ENCODE measurements around the gene TBXAS1. TPM values are rescaled to one million over a fixed set of nuclear protein-coding genes. Genes with fewer than 3 reads are reported as not detected.

TBXAS1 gene
- total RNA-seq, 5 donors from 2014 or later (not counting 1 experiment from before 2014, with no cell fraction given) = 5.2 to 14.2 (median 7.3) TPM

- peaks cover 0 to 3% of the 10 kb centered on the region in 2 donors for H3K27me3 Mint-ChIP-seq
Measured at GRCh38 chr7:139906879-139907278, 77.8 kb downstream of the TBXAS1 start.

DNA sequence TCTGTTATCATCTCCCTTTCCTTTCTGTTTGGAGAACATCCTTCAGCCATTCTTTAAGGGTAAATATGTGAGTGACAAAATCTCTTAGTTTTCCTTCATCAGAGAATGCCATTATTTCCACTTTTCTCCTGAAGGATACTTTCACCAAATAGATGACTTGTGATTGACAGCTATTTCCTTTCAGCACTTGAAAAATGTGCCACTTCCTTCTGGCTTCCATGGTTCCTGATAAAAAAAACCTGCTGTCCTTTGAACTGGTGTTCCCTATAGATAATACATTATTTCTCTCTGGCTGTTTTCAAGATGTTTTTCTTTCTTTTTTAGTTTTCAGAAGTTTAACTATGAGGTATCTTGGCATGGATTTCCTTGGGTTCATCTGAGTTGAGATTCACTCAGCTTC is 79.7 kb downstream of the TBXAS1 start:
- ATAC-seq (replicated peaks in 1 of 4) (no peak), DNase-seq (no peak)
- Mint-ChIP-seq H3K9me3 (peaks cover 0 to 14% (median 3%) of the 10 kb centered on the region in 3 donors), H3K27me3 (peaks cover 0 to 3% of the 10 kb centered on the region in 2 donors), H3K4me1 (peaks cover 9 to 13% (median 10%) of the 10 kb centered on the region in 3 donors), H3K4me3 (no peak overlapping the region), H3K27ac (no peak overlapping the region), H3K36me3 (peaks cover 7% of the 10 kb centered on the region)
- H3K9me3 ChIP-seq = no peaks in the 10 kb centered on the region
- H3K36me3 ChIP-seq (ENCODE audit: control insufficient read depth in 2 of 2, extremely low read depth in 1 of 2, insufficient read depth in 1 of 2, low read length in 1 of 2) = no peaks in the 10 kb centered on the region
- POLR2A ChIA-PET = no interaction called here
- CTCF ChIA-PET = no interaction called here
- peaks cover 0 to 6% of the 10 kb centered on the region in 2 experiments for H3K4me1 ChIP-seq (ENCODE audit: control insufficient read depth in 1 of 2, extremely low read depth in 1 of 2, insufficient read depth in 2 of 2, low read length in 2 of 2)
- no peaks in the 10 kb centered on the region for H3K27me3 ChIP-seq (replicated peaks in 1 of 2; ENCODE audit: control insufficient read depth in 2 of 2, extremely low read depth in 1 of 2, insufficient read depth in 2 of 2, low read length in 1 of 2)
- no peak overlapping the region for H3K27ac ChIP-seq (ENCODE audit: low read length)
- H3K4me3 ChIP-seq (ENCODE audit: control insufficient read depth in 1 of 2, extremely low read depth in 1 of 2, low read length in 1 of 2) = no peak overlapping the region

More at GRCh38 chr7:139906879-139907278, 77.8 kb downstream of the TBXAS1 start:
- Mint-ChIP-seq H3K4me3 (no peak overlapping the region), H3K36me3 (peaks cover 6% of the 10 kb centered on the region), H3K9me3 (peaks cover 14 to 30% (median 14%) of the 10 kb centered on the region in 3 donors), H3K27ac (no peak overlapping the region), H3K4me1 (peaks cover 9 to 13% (median 10%) of the 10 kb centered on the region in 3 donors)
- Histone ChIP-seq H3K4me1 (ENCODE audit: control insufficient read depth in 1 of 2, extremely low read depth in 1 of 2, insufficient read depth in 2 of 2, low read length in 2 of 2) (peaks cover 0 to 6% of the 10 kb centered on the region in 2 experiments), H3K36me3 (ENCODE audit: control insufficient read depth in 2 of 2, extremely low read depth in 1 of 2, insufficient read depth in 1 of 2, low read length in 1 of 2) (no peaks in the 10 kb centered on the region), H3K4me3 (ENCODE audit: control insufficient read depth in 1 of 2, extremely low read depth in 1 of 2, low read length in 1 of 2) (no peak overlapping the region), H3K9me3 (no peaks in the 10 kb centered on the region), H3K27me3 (replicated peaks in 1 of 2; ENCODE audit: control insufficient read depth in 2 of 2, extremely low read depth in 1 of 2, insufficient read depth in 2 of 2, low read length in 1 of 2) (no peaks in the 10 kb centered on the region), H3K27ac (ENCODE audit: low read length) (no peak overlapping the region)
- ChIA-PET CTCF (no interaction called here), POLR2A (no interaction called here)
- ATAC-seq (replicated peaks in 1 of 4) = no peak
- DNase-seq = no peak

DNA sequence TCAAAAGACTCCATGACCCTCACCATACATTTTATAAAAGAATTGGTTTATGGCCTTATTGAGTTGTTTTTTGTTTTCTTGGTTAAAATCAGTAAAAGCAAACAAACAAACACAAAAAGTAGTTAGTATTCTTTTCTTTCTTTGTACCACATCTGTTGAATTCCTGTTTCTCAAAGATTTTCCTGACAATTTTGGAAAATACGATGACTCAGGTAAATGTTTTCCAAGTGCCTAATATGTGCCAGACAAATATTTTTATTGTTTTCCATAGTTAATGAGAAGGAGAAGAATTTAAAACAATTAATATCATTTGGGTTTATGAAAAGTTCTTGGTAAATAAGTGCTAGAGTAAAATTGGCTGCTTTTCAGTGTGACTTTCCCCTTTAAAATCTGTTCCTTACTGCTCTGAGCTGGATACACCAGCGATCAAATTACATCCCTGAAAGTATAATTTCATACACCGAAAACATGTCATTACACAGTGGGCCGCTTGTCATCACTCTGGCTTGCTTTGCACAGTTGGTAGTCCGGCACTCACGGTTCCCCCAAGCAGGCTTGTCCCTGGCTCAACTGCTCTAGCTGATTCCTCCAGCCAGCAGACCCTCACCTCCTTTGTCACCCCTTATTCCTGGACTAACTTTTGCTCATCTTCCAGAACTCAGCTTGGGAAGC is 80.5 kb downstream of the TBXAS1 start:
- DNase-seq (no peak), ATAC-seq (replicated peaks in 1 of 4) (no peak)
- Histone ChIP-seq H3K36me3 (ENCODE audit: control insufficient read depth in 2 of 2, extremely low read depth in 1 of 2, insufficient read depth in 1 of 2, low read length in 1 of 2) (no peaks in the 10 kb centered on the region), H3K4me3 (ENCODE audit: control insufficient read depth in 1 of 2, extremely low read depth in 1 of 2, low read length in 1 of 2) (no peak overlapping the region), H3K9me3 (no peaks in the 10 kb centered on the region), H3K4me1 (ENCODE audit: control insufficient read depth in 1 of 2, extremely low read depth in 1 of 2, insufficient read depth in 2 of 2, low read length in 2 of 2) (peaks cover 0 to 6% of the 10 kb centered on the region in 2 experiments), H3K27ac (ENCODE audit: low read length) (no peak overlapping the region), H3K27me3 (replicated peaks in 1 of 2; ENCODE audit: control insufficient read depth in 2 of 2, extremely low read depth in 1 of 2, insufficient read depth in 2 of 2, low read length in 1 of 2) (no peaks in the 10 kb centered on the region)
- Mint-ChIP-seq H3K9me3 (peaks cover 0 to 6% (median 3%) of the 10 kb centered on the region in 3 donors), H3K36me3 (peaks cover 7% of the 10 kb centered on the region), H3K27me3 (peaks cover 0 to 4% of the 10 kb centered on the region in 2 donors), H3K27ac (no peak overlapping the region), H3K4me1 (peaks cover 9 to 13% (median 10%) of the 10 kb centered on the region in 3 donors), H3K4me3 (no peak overlapping the region)
- CTCF ChIA-PET = no interaction called here
- POLR2A ChIA-PET = no interaction called here
- 98% methylated on average over 4 of the region's 6 CpGs for WGBS (ENCODE audit: insufficient coverage)

DNA sequence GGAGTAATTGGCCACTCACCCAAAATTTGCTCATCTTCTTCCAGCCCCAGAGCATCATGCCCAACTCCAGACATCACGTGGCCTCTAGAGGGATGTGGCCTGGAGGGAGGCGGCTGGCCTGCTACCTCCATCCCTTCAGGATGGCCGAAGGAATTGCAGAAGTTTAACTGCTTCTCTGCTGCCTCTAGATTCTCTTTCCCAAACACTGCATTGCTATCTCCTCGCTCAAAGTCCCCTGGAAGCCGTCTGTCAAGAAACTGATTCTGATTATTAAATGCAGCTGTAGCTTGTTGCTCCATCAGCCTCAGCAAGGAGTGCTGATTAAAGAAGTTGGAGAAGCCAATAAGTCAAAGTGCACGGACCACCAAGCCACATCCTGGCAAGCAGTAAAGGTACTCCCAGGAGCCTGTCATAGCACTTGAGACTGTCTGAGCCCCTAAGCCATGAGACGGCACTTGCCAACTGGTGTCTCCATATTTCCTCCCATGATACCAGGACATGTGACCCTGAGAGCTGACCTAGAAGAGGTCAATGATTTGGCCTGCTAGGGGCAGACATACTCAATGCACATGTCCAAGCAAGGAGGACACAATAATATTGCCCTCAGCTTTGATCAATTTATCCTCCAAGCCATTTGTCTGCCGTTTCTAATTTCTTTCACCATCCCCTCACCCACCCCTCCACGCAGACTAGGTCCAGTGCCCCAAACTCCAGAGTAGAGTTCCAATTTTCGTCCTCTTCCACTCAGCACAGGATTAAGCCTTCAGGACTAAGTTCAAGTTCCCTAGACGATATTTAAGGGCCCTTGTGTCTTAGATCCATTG is 84.2 kb downstream of the TBXAS1 start:
- Mint-ChIP-seq H3K4me3 (no peak overlapping the region), H3K4me1 (peaks cover 8 to 23% (median 23%) of the 10 kb centered on the region in 3 donors), H3K27me3 (peaks cover 0 to 2% of the 10 kb centered on the region in 2 donors), H3K9me3 (no peaks in the 10 kb centered on the region), H3K36me3 (peaks cover 9% of the 10 kb centered on the region), H3K27ac (no peak overlapping the region)
- H3K27me3 ChIP-seq (replicated peaks in 1 of 2; ENCODE audit: control insufficient read depth in 2 of 2, extremely low read depth in 1 of 2, insufficient read depth in 2 of 2, low read length in 1 of 2) = peaks cover 0 to 4% of the 10 kb centered on the region in 2 experiments
- ATAC-seq (replicated peaks in 1 of 4) = no peak
- DNase-seq = no peak
- ChIA-PET POLR2A (no interaction called here), CTCF (no interaction called here)
- H3K4me3 ChIP-seq (ENCODE audit: control insufficient read depth in 1 of 2, extremely low read depth in 1 of 2, low read length in 1 of 2) = no peak overlapping the region
- no peaks in the 10 kb centered on the region for H3K36me3 ChIP-seq (ENCODE audit: control insufficient read depth in 2 of 2, extremely low read depth in 1 of 2, insufficient read depth in 1 of 2, low read length in 1 of 2)
- no peak overlapping the region for H3K27ac ChIP-seq (ENCODE audit: low read length)
- H3K9me3 ChIP-seq = no peaks in the 10 kb centered on the region
- 96% methylated on average over 6 of the region's 11 CpGs for WGBS (ENCODE audit: insufficient coverage)
- peaks cover 4 to 7% of the 10 kb centered on the region in 2 experiments for H3K4me1 ChIP-seq (ENCODE audit: control insufficient read depth in 1 of 2, extremely low read depth in 1 of 2, insufficient read depth in 2 of 2, low read length in 2 of 2)

DNA sequence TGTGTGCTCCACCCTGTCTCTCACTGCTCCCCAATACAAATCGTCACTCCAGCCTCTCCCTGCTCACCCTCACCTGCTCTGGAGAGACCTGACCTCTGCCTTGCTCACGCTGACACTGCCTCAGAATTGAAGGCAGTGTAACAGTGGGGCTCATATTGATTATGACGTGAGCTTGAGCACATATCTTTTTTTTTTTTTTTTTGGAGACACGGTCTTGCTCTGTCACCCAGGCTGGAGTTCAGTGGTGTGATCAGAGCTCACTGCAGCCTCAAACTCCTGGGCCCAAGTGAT is 84.7 kb downstream of the TBXAS1 start:
- H3K36me3 Mint-ChIP-seq = peaks cover 9% of the 10 kb centered on the region
- 90% methylated on average over 2 of the region's 4 CpGs for WGBS (ENCODE audit: insufficient coverage)
- H3K4me3 Mint-ChIP-seq = no peak overlapping the region
- H3K36me3 ChIP-seq (ENCODE audit: control insufficient read depth in 2 of 2, extremely low read depth in 1 of 2, insufficient read depth in 1 of 2, low read length in 1 of 2) = no peaks in the 10 kb centered on the region
- ATAC-seq (replicated peaks in 1 of 4) (no peak), DNase-seq (no peak)
- H3K4me1 ChIP-seq (ENCODE audit: control insufficient read depth in 1 of 2, extremely low read depth in 1 of 2, insufficient read depth in 2 of 2, low read length in 2 of 2) = peaks cover 2 to 7% of the 10 kb centered on the region in 2 experiments
- ChIA-PET POLR2A (no interaction called here), CTCF (interaction anchor here in 1 of 2 donors (0.6 kb wide), 1 partner anchor 506 kb away, joined by 4 read pairs; no protein-coding TSS in a partner anchor)
- peaks cover 0 to 2% of the 10 kb centered on the region in 2 donors for H3K27me3 Mint-ChIP-seq
- no peak overlapping the region for H3K27ac ChIP-seq (ENCODE audit: low read length)
- H3K27ac Mint-ChIP-seq = no peak overlapping the region
- peaks cover 0 to 4% of the 10 kb centered on the region in 2 experiments for H3K27me3 ChIP-seq (replicated peaks in 1 of 2; ENCODE audit: control insufficient read depth in 2 of 2, extremely low read depth in 1 of 2, insufficient read depth in 2 of 2, low read length in 1 of 2)
- no peaks in the 10 kb centered on the region for H3K9me3 Mint-ChIP-seq
- H3K9me3 ChIP-seq = no peaks in the 10 kb centered on the region
- H3K4me1 Mint-ChIP-seq = peaks cover 4 to 21% (median 20%) of the 10 kb centered on the region in 3 donors
- no peak overlapping the region for H3K4me3 ChIP-seq (ENCODE audit: control insufficient read depth in 1 of 2, extremely low read depth in 1 of 2, low read length in 1 of 2)

DNA sequence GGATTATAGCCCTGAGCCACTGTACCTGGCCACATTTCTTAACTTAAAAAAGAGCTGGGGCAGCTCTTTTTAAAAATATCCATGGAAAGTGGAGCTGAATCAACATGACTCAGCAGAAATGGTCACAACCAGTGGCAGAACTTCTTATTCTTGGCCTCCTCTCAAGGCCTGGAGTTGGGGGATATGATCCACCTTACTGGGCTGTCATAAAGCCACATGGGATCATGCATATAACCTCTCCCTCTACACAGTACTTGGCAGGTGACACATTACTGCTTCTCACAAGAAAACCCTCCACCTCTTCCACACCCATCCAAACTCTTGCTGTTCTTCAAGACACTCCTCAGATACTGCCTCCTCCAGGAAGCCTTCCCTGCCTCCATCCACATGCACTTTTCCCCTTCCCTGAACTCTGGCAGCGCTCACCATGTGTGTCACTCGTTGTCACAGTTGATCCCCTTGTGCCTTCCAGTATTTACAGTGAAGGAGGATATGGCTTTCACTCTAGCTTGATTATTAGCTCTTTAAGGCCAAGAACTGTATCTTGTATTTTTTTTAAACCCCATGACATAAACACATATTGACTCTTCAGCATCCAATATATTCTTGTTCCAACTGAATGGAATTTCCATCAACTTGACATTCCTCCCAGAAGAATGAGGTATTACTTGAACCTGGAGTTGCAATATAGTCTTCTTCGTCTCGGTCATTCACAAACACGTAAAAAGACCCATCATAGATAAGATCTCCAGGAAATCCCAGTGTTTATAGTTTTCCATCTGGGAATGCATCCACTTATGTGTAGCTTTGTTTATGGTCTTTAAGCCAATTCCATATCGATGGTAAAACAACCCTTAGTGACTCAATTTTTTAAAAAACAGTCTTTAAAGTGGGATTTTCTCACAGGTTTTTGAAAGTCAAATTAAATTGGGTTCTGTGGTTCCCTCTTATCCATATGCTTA is 85.5 kb downstream of the TBXAS1 start:
- Mint-ChIP-seq H3K9me3 (no peaks in the 10 kb centered on the region), H3K27ac (no peak overlapping the region), H3K4me1 (peaks cover 0 to 17% (median 17%) of the 10 kb centered on the region in 3 donors), H3K36me3 (peaks cover 9% of the 10 kb centered on the region), H3K27me3 (peaks cover 0 to 2% of the 10 kb centered on the region in 2 donors), H3K4me3 (no peak overlapping the region)
- Histone ChIP-seq H3K27me3 (replicated peaks in 1 of 2; ENCODE audit: control insufficient read depth in 2 of 2, extremely low read depth in 1 of 2, insufficient read depth in 2 of 2, low read length in 1 of 2) (peaks cover 0 to 4% of the 10 kb centered on the region in 2 experiments), H3K27ac (ENCODE audit: low read length) (no peak overlapping the region), H3K4me3 (ENCODE audit: control insufficient read depth in 1 of 2, extremely low read depth in 1 of 2, low read length in 1 of 2) (no peak overlapping the region), H3K36me3 (ENCODE audit: control insufficient read depth in 2 of 2, extremely low read depth in 1 of 2, insufficient read depth in 1 of 2, low read length in 1 of 2) (no peaks in the 10 kb centered on the region), H3K4me1 (ENCODE audit: control insufficient read depth in 1 of 2, extremely low read depth in 1 of 2, insufficient read depth in 2 of 2, low read length in 2 of 2) (peaks cover 0 to 7% of the 10 kb centered on the region in 2 experiments), H3K9me3 (no peaks in the 10 kb centered on the region)
- DNase-seq (no peak), ATAC-seq (replicated peaks in 1 of 4) (no peak)
- WGBS (ENCODE audit: insufficient coverage) = no CpG with 5 or more reads among the region's 6 CpGs
- ChIA-PET CTCF (interaction anchor here (0.5 to 0.9 kb wide), 3 partner anchors 14 to 505 kb away, joined by 3 to 8 read pairs (median 4); no protein-coding TSS in a partner anchor), POLR2A (interaction anchor here in 1 of 2 donors (0.5 kb wide), 1 partner anchor 379 kb away, joined by 8 read pairs; no protein-coding TSS in a partner anchor)

Data from T-cell (primary cell).